Panc1 (cell line): Measurements from ENCODE around the gene FTO. TPM values are rescaled to one million over a fixed set of nuclear protein-coding genes. Genes with fewer than 3 reads are reported as not detected.

Experiments
- ATAC-seq: fragments of 200-7000 bp; cut with Tn5 transposase; 2 replicates; pipeline ENCODE4 v1.9.1; 2020; ENCODE audit warnings: mild to moderate bottlenecking, moderate library complexity
- BruUV-seq: library from RNA; stranded (reverse); fragments of 400-500 nt; replicated peaks from 2 replicates; lab custom pipeline; 2021; lab: Mats Ljungman, UMichigan
- CTCF ChIA-PET: fragments of 300-600 bp; sonication (Branson Sonifier 250); formaldehyde crosslinking; loops from one replicate; lab custom pipeline; 2022; ENCODE audit warnings: antibody characterized with exemption; lab: Charles Lee
- POLR2A ChIA-PET: fragments of 300-600 bp; sonication (Branson Sonifier 250); formaldehyde crosslinking; loops from one replicate; lab custom pipeline; 2022; ENCODE audit warnings: antibody characterized with exemption; lab: Charles Lee
- DNase-seq: peaks from one replicate; pipeline ENCODE4 v3.0.0-alpha.2; 2010; ENCODE audit warnings: low read depth, low spot score
- H3K27ac ChIP-seq: 2 replicates; pipeline ENCODE4 v1.5.1; 2011; ENCODE audit warnings: mild to moderate bottlenecking, low read length, inconsistent platforms
- H3K27me3 ChIP-seq: fragments of 200-500 bp; sonication (Bioruptor generic); 2 replicates; pipeline ENCODE4 v1.6.0; 2014; ENCODE audit warnings: low read length, inconsistent platforms; ENCODE audit not compliant: control insufficient read depth, insufficient read depth
- H3K36me3 ChIP-seq: fragments of 200-500 bp; sonication (Bioruptor generic); 2 replicates; pipeline ENCODE4 v1.5.1; 2014; ENCODE audit warnings: inconsistent platforms, mild to moderate bottlenecking, low read length, moderate library complexity; ENCODE audit not compliant: control insufficient read depth, insufficient read depth
- H3K4me1 ChIP-seq: 2 replicates; pipeline ENCODE4 v1.5.1; 2011; ENCODE audit warnings: inconsistent platforms, mild to moderate bottlenecking, low read length, moderate library complexity; ENCODE audit not compliant: control insufficient read depth, insufficient read depth
- H3K4me3 ChIP-seq, 2 experiments: 2 replicates each; pipeline ENCODE4 v1.5.1; 2011 to 2012; ENCODE audit warnings: low read depth in 2 of 2, low read length in 2 of 2, mild to moderate bottlenecking in 2 of 2, inconsistent platforms in 1 of 2, moderate library complexity in 1 of 2
- H3K9me3 ChIP-seq: fragments of 200-500 bp; sonication (Bioruptor generic); 2 replicates; pipeline ENCODE4 v1.5.1; 2014; ENCODE audit warnings: low read depth, mild to moderate bottlenecking, inconsistent platforms, low read length, moderate library complexity; ENCODE audit not compliant: control insufficient read depth, insufficient read depth
- CTCF ChIP-seq: fragments of 450-650 bp; IDR thresholded peaks from 2 replicates; pipeline ENCODE4 v1.5.1; 2017; ENCODE audit warnings: mild to moderate bottlenecking
- POLR2AphosphoS5 ChIP-seq: IDR thresholded peaks from 2 replicates; pipeline ENCODE4 v1.6.1; 2012; ENCODE audit warnings: mild to moderate bottlenecking, low read depth, low read length, moderate library complexity
- REST ChIP-seq, 2 experiments: IDR thresholded peaks; 2 replicates each; pipeline ENCODE4 v1.6.1; 2011 to 2012; ENCODE audit warnings: low read depth in 2 of 2, control low read depth in 1 of 2, low read length in 1 of 2, mild to moderate bottlenecking in 1 of 2, moderate library complexity in 1 of 2; ENCODE audit not compliant: insufficient read depth in 1 of 2
- SIN3A ChIP-seq: IDR thresholded peaks from 2 replicates; pipeline ENCODE4 v1.6.1; 2012; ENCODE audit warnings: low read depth, mild to moderate bottlenecking, low read length, moderate library complexity, borderline replicate concordance; ENCODE audit not compliant: insufficient read depth
- TCF7L2 ChIP-seq: IDR thresholded peaks from 2 replicates; pipeline ENCODE4 v1.6.1; 2011; ENCODE audit warnings: mild to moderate bottlenecking, low read depth, low read length, inconsistent platforms
- in situ Hi-C: cut with HindIII; loops from 2 replicates; pipeline ENCODE4 v1.10.0; 2016; ENCODE audit warnings: low sequenced_read_pairs, low pct_unique_long_range_greater_than_20kb
- intact Hi-C: fragments of 100-400 bp; cut with micrococcal nuclease; formaldehyde crosslinking; loops from one replicate; pipeline ENCODE4 v1.10.0; 2022; ENCODE audit not compliant: unreplicated experiment
- total RNA-seq: library from RNA; stranded (reverse); gene quantifications from one replicate; pipeline ENCODE4 v1.2.1, GENCODE V29; 2021; ENCODE audit not compliant: unreplicated experiment

The FTO gene
- total RNA-seq, 1 experiment from 2014 or later = 38.2 TPM

GRCh38 chr16:53789137-53789536 lies 85.2 kb downstream of the FTO start:
- Histone ChIP-seq H3K4me3 (no peak overlapping the region), H3K27me3 (no peaks in the 10 kb centered on the region), H3K4me1 (peaks cover 3% of the 10 kb centered on the region; the same call in 1 of the 2 replicates), H3K9me3 (no peaks in the 10 kb centered on the region), H3K27ac (0 out of 2 replicates have a peak overlapping the region, but pooled peaks have one; percentile 2), H3K36me3 (no peaks in the 10 kb centered on the region)
- in situ Hi-C loops (no loop called here), intact Hi-C loops (no loop called here)
- no peak for DNase-seq
- BruUV-seq = no TSS peak
- no peak for ATAC-seq
- ChIA-PET POLR2A (no interaction called here), CTCF (interaction anchor here (0.6 kb wide), 1 partner anchor 312 kb away, joined by 5 read pairs; no protein-coding TSS in a partner anchor)
- TF ChIP-seq REST (IDR thresholded peaks at IDR 0.05; ENCODE audit: insufficient read depth in 1 of 2, low read depth in 2 of 2, low read length in 1 of 2) (no peak), POLR2AphosphoS5 (no peak), CTCF (no peak), SIN3A (no peak), TCF7L2 (no peak)

- Histone ChIP-seq H3K27me3 (no peaks in the 10 kb centered on the region), H3K9me3 (no peaks in the 10 kb centered on the region), H3K27ac (no peak overlapping the region; the same call in 1 of the 2 replicates), H3K4me1 (no peaks in the 10 kb centered on the region; the same call in 1 of the 2 replicates), H3K4me3 (no peak overlapping the region), H3K36me3 (no peaks in the 10 kb centered on the region)
- no peak for TF ChIP-seq TCF7L2
- no peak for TF ChIP-seq CTCF
- TF ChIP-seq SIN3A = no peak
- no peak for TF ChIP-seq REST (IDR thresholded peaks at IDR 0.05; ENCODE audit: insufficient read depth in 1 of 2, low read depth in 2 of 2, low read length in 1 of 2)
- TF ChIP-seq POLR2AphosphoS5 = no peak
- no peak for ATAC-seq
- BruUV-seq = no TSS peak
- intact Hi-C loops (no loop called here), in situ Hi-C loops (no loop called here)
- ChIA-PET CTCF (no interaction called here), POLR2A (no interaction called here)
- no peak for DNase-seq
Measured at GRCh38 chr16:53792161-53792951, 88.4 kb downstream of the FTO start.
